Fibroblast of skin of abdomen (primary cell): Measurements from ENCODE around the gene EXOC3L2. TPM values are rescaled to one million over a fixed set of nuclear protein-coding genes. Genes with fewer than 3 reads are reported as not detected.
"Not testable (repeated sequence)": the region's sequence is repeated elsewhere in the genome, so short reads cannot be mapped to it uniquely, and the experiment has no call there.

Experiments used
- DNase-seq: peaks from one replicate; pipeline ENCODE4 v3.0.0-alpha.2; 2013
- polyA plus RNA-seq, 2 experiments: library from polyadenylated mRNA; unstranded; fragments of 120-200 nt; gene quantifications; one replicate each; pipeline ENCODE4 v1.2.1, GENCODE V29; 2013; ENCODE audit not compliant: insufficient read length in 2 of 2

Gene EXOC3L2
- polyA plus RNA-seq (2013, experiment 1 of 2; ENCODE audit: insufficient read length), result 0.04 TPM
- polyA plus RNA-seq (2013, experiment 2 of 2; ENCODE audit: insufficient read length), result 0.17 TPM

DNA sequence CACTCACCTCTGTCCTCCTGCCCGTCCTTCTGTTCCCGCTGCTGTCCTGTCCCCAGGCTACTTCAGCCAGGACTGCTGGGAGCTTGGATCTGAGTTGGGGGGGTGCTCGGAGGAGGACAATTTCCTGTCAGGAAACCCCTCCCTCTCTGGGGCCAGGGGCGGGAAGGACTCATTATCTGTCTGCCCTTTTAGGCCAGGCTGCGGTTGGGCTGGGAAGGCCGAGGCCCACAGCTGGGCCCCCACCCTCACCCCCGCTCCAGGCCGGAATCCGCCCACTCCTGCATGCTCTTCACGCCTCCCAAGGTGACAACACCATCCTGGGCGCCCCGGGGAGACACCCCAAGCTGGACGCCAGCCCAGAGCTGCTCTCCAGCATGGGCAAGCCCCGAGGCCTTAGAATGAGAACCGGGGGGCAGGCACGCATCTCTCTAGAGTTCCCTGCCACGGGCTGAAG, at the start of gene EXOC3L2:
Gene EXOC3L2 (minus strand): TSS at position 74 of the 454 bp plus-strand sequence. CDS start 6,362 bp downstream, outside the sequence.
- no peak for DNase-seq

DNA sequence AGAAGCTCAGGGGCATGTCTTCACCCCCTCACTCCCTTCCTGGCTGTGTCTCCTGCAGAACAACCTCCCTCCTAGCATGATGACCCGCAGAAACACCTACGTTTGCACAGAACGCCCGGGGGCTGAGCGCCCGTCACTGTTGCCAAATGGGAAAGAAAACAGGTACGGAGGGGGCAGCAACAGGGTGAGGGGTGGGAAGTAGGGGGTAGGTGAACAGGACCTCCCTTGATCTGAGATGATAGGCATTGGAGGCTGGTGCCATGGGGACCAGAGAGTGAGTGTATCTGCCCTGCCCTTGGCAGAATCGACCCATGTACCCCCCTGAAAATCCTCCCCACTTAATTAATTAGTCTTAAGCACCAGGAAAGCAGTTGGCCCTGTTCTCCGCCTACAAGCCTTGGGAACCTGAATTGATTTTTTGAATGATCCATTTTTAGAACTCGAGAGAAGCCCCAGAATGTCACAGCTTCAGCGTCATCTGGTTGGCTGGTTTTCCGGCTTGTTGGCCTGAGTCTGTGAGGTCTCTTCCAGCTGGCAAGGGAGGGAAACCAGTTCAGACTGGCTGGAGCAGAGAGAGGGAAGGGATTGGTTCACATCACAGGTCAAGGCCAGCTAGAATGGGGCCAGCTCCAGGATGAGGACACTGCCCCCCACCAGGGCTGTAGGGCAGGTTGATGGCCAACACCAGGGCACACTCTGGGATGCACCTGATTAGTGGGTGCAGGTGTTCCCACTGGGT, 49.3 kb upstream of the EXOC3L2 start:
- DNase-seq, result no peak

DNA sequence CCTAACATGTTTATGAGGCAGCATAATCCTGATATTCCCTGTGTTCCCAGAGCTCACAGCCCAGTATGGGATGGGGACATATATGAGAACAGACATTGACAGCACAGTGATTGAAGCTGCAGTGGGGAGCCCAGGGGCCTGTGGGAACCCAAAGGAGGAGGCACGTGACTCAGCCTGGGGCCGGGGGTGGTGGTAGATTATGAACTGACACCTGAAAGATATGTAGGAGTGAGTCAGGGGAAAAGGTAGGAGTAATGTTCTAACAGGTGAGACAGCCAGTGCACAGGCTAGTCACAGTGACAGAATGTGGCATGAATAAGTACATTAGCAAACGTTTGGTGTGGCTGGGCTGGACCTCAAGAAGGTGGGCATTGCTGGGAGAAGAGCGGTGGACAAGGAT, 48.5 kb upstream of the EXOC3L2 start:
- no peak for DNase-seq

DNA sequence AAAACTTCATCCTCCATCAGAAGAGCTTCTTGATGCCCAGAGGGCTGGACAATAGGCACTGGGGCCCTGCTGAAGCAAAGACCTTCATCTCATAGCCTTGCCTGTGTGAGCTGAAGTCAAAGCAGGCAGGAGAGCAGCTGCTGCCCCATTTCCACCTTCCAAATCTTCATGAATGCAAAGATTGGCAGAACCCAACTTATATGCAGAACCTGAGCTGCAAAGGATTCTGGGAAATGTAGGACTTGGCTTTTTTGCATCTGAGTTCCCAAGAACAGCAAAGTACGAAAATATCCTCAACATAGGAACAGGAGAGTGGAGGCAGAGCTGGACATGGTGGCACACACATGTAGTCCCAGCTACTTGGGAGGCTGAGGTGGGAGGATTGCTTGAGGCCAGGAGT, 46.6 kb upstream of the EXOC3L2 start:
- DNase-seq, result no peak

DNA sequence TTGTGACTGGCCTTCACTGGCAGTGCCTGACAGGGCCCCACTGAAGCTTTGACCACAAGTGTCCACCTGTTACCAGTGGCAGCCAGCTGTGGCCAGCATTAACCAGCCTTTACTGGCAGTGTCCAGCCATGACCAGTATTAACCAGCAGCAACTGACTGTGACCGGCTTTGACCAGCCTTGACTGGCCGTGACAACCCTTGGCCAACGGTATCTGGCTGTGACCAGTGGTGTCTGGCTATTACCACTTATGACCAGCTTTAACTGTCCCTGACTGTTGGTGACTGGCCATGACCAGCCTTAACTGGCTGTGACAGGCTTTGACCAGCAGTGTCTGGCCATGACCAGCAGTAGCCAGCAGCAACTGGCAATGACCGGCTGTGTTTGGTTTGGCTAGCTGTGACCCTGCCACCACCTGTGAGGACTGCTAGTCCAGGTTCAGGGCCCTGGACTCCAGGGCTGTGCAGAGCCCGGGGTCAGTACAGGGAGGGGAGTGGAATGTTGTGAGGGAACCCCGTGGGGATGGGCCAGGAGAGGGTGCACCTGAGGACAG, 45.2 kb upstream of the EXOC3L2 start:
- no peak for DNase-seq

DNA sequence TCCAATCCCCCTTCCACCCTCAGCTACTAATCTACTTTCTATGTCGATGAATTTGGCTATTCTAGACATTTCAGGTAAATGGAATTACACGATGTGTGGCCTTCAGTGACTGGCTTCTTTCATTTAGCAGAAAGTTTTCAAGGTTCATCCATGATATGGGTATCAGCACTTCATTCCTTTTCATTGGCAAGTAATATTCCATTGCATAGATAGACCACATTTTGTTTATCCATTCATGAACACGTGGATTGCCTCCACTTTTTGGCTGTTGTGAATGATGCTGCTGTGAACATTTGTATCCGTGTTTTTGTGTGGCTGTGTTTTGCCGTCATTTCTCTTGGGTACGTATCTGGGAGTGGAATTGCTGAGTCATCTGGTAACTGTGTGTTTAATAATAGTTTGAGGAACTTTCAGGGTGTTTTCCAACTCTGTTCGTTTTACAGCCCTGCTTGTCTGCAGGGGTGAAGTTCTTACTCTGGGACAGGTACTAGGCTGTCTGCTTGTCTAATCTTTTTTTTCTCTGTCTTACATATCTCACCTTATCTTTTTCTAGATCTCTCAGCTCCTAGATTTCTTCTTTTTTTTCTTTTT, 38.3 kb upstream of the EXOC3L2 start:
- no peak for DNase-seq

DNA sequence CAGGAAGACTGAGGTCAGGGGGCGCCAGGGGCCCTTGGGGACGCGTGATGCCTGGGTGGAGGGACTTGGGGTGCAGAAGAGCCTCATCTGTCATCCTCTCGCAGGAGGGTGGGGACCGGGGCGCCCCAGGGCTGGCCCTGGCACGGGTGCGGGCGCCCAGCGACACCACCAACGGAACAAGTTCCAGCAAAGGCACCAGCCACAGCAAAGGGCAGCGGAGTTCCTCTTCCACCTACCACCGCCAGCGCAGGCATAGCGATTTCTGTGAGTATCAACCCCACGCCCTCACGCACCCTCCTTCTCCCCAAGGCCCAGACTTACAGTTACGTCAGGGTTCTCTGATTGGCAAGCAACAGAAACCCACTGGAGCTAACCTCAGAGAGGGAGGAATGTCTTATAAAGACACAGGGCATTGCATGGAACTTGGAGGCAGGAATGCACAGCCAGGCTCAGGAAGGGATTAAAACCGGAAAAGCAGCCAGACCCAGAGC, 35.3 kb upstream of the EXOC3L2 start:
- peak; percentile 16 for DNase-seq

DNA sequence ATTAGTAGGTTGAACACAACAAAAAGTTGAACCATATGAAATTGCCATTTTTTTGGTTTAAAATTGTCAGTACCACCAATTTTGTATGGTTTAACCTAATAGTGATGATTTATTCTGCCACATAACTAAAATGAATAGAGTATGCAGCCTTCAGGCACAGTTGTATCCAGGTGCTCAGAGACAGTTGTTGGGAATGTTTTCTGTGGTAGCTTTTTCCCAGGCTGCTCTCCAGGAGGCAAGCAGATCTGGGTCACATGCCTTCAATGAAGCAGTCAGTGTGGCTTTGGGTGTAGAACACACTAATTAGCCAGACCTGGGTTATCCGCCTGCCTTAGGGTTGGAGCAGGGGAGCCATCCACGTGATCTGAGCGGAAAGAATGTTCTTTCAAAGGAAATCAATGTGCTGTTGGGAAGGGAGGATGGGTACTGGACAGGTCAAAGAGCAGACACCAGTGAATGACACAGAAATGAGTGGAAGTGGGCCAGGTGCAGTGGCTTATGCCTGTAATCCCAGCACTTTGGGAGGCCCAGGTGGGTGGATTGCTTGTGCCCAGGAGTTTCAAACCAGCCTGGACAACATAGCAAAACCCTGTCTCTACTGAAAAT, 34.5 kb upstream of the EXOC3L2 start:
- DNase-seq, result no peak

DNA sequence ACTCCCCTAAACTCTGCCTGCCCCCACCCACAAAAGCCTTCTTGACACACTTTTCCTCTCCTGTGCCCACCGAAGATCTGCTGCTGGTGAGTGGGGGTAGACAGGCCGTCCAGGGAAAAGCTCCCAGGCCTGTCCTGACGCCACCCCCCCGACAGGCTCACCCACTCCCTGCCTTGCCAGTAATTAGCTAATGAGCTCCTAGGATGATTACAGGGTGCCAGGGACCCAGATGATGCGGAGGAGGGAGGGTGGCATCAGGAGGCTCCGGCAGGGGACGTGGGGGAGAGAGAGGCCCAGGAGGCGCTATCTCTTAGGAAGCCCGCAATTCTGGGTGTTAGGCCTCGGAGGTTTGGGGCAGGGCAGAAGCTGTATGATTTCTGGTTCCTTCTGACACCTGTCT, 32.9 kb upstream of the EXOC3L2 start:
- no peak for DNase-seq

DNA sequence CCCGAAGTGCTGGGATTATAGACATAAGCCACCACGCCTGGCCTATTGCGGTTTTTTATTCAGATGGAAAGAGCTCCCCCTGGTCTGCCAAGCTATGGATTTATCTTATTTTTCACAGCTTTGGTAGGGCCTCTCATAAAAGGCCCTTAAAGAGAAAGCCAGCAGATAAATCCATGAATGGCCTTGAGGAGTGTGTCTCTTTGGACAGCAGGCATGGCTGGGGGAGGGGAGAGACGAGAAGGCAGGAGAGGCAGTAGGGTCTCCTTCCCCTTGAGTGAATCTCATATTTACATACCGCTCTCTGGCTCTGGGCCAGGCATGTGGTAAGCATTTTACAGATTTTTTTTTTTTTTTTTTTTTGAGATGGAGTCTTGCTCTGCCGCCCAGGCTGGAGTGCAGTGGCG, 31.1 kb upstream of the EXOC3L2 start:
- DNase-seq, result peak; percentile 88

DNA sequence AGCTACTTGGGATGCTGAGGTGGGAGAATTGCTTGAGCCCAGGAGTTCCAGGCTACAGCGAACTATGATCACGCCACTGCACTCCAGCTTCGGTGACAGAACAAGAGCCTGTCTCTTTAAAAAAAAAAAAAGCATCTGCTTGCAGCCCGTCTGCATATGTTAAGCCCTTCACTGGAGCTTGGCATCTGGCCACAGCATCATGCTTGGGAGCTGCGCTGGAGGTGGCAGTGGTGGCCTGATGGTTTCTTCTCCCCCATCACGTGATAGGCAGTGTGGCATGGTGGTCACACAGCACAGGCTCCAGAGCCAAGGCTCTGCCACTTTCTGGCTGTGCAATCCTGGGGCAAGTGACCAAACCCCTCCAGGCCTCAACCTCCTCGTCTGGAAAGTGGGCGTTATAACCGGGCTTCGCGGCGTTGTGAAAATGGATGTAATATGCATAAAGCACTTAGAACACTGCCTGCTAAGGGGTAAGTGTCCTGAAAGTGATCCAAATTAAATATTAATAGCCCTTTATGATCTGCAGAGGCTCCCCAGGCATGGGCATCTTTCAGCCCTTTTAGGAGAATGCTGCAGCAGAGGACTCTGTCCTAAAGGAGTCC, 30.3 kb upstream of the EXOC3L2 start:
- peak; percentile 77 for DNase-seq

DNA sequence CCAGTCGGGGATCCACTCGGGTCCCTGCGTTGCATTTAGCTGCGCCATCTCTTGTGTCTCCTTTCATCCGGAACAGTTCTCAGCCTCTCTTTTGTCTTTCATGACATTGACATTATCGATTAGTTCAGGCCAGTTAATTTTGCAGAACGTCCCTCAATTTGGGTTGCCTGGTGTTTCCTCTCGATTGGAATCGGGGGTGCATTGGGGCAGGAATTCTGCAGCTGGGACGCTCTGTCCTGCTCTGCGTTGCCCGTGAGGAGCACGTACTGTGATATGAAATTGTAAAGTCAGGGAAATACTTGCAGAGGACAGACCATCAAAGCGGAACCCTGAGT, 28.3 kb upstream of the EXOC3L2 start:
- no peak for DNase-seq

DNA sequence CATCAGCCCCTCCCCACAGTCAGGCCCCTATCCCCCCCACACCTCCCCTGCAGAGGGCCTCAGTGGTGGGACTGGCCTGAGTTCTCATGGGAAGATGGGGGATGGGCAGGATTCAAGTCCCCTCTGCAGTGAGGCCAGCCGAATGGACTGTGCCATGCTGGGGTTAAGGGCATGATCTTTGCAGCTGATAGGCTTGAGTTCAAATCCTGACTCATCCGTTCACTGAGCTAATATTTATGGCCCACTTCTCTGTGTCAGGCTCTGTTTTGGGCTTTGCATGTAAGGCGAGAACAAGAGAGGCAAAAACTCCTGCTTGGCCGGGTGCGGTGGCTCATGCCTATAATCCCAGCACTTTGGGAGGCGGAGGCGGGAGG, 26.5 kb upstream of the EXOC3L2 start:
- no peak for DNase-seq

DNA sequence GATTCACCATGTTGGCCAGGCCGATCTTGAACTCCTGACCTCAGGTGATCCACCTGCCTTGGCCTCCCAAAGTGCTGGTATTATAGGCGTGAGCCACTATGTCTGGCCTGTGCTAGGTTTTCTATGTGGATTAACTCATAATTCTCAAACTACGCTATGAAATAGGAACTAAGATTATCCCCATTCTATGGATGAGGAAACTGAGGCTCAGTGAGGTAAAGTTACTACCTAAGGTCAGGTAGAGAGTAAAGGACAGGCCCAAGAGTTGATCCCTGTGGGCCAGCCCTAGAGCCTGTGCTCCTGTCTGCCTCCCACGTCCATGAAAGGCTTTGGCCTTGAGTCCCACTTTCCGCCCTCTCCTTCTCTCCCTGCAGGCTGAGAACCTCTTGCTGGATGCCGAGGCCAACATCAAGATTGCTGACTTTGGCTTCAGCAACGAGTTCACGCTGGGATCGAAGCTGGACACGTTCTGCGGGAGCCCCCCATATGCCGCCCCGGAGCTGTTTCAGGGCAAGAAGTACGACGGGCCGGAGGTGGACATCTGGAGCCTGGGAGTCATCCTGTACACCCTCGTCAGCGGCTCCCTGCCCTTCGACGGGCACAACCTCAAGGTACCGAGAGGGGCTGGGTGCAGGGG, 26.0 kb upstream of the EXOC3L2 start:
- no peak for DNase-seq

DNA sequence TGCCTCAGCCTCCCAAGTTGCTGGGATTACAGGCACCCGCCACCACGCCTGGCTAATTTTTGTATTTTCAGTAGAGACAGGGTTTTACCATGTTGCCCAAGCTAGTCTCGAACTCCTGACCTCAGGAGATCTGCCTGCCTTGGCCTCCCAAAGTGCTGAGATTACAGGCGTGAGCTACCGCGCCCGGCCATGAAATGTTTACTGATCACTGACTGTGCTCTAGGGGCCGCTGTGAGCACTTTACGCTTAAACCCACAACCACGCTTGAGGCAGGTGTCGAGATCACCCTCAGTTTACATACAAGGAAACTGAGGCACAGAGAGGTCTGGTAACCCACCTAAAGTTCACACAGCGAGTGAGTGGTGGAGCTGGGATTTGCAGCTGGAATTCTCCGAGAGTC, 24.7 kb upstream of the EXOC3L2 start:
- DNase-seq, result not testable (repeated sequence)

DNA sequence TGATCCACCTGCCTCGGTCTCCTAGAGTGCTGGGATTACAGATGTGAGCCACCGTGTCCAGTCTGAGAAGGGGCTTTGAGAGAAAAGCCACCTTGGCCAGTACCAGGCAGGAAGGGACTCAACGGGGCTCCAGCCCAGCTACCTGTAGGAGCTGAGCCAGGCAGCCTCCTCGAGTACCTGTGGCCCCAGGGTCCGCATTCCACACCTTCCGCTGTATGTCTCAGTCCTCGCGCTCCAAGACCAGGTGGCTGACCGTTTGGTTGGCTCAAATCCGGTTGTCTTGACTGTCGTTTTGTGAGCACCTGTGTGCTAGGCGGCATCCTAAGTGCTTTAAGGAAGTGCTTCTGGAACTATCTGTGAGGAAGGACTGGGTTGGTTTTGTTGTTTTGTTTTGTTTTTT, 22.1 kb upstream of the EXOC3L2 start:
- no peak for DNase-seq

DNA sequence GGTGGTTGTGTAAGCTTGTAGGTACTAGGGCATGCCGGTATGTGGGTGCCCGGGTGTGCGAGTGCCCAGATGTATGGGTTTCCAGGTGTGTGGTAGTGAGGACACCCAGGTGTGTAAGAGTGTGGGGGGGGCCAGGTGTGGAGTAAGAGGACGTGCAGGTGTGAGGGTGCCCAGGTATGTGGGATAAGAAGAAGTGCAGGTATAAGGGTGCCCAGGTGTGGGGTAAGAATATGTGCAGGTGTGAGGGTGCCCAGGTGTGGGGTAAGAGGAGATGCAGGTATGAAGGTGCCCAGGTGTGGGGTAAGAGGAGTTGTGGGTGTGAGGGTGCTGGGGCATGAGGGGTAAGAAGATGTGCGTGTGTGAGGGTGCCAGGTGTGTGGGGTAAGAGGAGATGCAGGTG, 20.2 kb upstream of the EXOC3L2 start:
- no peak for DNase-seq

DNA sequence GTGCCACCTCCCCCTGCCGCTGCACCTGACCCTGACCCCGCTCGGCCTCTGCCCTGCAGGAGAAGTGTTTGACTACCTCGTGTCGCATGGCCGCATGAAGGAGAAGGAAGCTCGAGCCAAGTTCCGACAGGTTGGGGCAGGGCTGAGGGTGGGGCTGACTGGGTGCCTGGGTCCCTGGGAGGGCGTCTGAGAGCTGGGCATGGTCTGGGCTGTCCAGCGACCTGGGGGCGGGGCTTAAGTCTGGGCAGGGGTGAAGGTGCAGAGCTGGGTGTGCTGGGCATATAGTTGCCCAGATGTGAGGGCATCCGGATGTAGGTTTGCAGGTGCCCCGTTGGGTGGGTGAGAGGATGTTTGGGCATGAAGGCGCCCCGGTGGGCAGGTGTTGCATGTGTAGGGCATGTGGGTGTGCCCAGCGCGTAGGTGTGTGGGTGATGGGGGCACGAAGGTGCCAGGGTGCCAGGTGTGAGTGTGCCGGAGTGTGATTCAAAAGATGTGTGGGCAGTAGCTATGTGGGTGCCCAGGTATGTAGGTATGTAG, 19.6 kb upstream of the EXOC3L2 start:
- no peak for DNase-seq

DNA sequence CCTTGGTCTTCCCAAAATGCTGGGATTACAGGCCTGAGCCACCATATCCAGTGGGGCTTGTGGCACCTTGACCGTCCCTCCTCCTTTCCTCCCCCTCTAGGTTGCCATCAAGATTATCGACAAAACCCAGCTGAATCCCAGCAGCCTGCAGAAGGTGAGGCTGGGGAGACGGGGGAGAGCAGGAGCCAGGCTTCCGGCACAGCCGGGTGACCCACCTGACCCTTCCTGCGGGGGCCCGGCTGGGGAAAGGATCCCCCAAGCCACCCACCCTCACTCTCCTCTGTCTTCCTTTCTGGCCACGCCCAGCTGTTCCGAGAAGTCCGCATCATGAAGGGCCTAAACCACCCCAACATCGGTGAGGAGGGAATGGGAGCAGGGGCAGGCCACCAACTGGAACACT, 17.8 kb upstream of the EXOC3L2 start:
- DNase-seq, result no peak

DNA sequence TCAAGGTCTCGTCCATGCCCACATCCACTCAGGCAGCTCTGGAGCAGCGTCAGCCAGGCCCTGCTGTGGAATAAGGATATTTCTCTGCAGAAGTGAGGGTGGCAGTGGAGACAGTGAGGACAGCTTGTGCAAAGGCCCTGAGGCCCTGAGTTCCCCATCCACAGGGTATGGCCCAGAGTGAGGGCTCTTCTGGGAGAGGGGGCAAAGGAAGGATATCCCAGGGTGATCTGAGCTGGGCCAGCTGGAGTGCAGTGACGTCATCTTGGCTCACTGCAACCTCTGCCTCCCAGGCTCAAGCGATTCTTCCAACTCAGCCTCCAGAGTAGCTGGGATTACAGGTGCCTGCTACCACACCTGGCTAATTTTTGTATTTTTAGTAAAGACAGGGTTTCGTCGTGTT, 17.4 kb upstream of the EXOC3L2 start:
- DNase-seq, result no peak

DNA sequence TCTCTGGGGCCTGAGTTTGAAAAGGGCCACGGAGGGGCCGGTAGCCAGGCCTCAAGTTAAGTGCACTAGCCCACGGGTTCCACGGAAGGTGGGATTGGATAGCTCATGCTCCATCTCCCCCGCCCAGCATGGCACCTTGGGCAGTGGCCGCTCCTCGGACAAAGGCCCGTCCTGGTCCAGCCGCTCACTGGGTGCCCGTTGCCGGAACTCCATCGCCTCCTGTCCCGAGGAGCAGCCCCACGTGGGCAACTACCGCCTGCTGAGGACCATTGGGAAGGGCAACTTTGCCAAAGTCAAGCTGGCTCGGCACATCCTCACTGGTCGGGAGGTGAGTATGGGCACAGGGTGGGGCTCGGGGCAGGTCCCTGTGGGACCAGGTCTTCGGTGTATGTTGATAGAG, 13.7 kb upstream of the EXOC3L2 start:
- DNase-seq, result no peak

DNA sequence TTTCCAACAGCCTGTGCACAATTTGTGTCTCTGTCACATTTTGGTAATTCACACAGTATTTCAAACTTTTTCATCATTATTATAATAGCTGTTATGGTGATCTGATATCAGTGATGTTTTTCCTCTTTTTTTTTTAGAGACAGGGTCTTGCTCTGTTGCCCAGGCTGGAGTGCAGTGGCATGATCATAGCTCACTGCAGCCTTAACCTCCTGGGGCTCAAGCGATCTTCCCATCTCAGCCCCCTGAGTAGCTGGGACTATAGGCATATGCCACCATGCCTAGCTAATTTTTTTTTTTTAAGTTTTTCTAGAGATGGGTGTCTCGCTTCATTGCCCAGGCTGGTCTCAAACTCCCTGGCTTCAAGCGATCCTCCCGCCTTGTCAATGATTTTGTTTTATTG, 11.6 kb upstream of the EXOC3L2 start:
- DNase-seq, result no peak
